Measurements from ENCODE around the gene MXD3. TPM values are rescaled to one million over a fixed set of nuclear protein-coding genes. Genes with fewer than 3 reads are reported as not detected.

MXD3 gene
- total RNA-seq, 1 donor from 2014 or later: 8.4 TPM

DNA sequence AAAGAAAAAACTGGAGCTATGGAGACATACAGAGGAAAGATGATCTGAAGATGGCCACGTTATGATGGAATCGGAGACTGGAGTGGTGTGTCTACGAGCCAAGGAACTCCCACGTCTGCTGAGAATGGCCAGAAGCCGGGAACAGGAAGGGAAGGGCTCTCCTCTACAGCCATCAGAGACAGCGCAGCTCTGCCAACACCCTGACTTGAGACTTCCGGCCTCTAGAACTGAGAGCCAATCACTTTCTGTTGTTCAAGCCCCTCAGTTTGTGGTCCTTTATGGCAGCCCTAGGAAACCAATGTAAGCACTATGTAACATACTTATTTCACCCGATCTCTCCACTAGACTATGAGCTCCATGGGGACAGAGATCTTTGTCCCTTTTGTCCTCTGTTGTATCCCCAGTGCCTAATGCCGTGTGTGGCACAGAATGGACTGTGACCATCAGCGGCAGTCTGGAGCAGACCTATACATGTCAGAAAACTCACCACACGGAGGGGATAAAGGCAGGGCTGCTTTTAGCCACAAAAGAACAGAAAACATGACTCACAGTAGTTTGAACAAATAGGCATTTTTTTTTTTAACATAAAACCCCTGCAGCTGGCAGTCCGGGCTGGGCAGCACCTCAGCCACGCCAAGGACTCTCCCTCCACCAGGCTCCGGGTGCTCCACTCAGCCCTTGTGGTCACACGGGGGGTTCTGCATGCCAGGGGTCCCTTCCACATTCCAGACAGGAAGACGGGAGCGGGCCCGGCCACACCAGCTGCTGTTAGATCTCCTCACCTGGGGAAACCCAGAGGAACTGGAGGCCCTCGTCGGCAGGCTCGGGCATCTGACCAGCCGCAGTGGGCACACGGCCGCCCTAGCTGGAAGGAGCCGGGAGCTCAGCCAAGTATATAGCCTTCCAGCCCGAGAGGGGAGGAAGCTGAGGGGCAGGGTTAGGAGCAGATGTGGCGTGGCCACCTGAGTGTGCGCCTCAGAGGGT, 16.1 kb upstream of the MXD3 start:
- no peaks in the 10 kb centered on the region for H3K27me3 Mint-ChIP-seq (ENCODE audit: low read depth)
- peaks cover 13% of the 10 kb centered on the region for H3K36me3 Mint-ChIP-seq (ENCODE audit: low read depth)
- no peaks in the 10 kb centered on the region for H3K9me3 Mint-ChIP-seq (ENCODE audit: low read depth)
- peak overlapping the region; percentile 90 for H3K27ac Mint-ChIP-seq (ENCODE audit: unreplicated experiment)
- H3K4me3 Mint-ChIP-seq (ENCODE audit: unreplicated experiment): no peak overlapping the region
- no peak for DNase-seq (ENCODE audit: low spot score)
- H3K4me1 Mint-ChIP-seq (ENCODE audit: low read depth): peaks cover 21% of the 10 kb centered on the region
- peak; percentile 39 for TF ChIP-seq CTCF (IDR thresholded peaks at IDR 0.05)

DNA sequence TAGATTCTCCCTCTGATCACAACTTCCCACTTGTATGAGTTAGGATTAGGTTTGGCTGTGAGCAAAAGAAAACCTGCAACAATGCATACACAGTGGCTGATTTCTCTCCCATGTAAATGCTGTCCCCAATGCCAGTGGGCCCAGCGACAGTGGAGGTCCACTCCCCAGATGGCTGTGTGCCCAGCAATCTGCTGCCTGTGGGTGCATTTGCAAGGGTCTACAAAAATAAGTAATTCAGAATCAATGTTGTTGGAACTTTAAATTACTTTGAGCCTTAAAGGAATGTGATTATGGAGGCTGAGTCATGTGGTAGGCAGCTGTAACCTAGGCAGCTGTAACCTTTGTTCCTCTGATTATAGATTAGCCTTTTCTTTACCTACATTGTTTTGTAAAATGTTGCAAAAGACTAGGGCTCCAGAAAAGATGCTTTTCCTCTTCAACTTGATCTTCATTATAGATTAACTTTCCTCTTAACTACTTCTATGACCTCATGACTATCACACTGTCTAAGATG, 14.2 kb upstream of the MXD3 start:
- Mint-ChIP-seq H3K27me3 (ENCODE audit: low read depth) (no peaks in the 10 kb centered on the region), H3K9me3 (ENCODE audit: low read depth) (no peaks in the 10 kb centered on the region), H3K4me1 (ENCODE audit: low read depth) (peaks cover 21% of the 10 kb centered on the region), H3K4me3 (ENCODE audit: unreplicated experiment) (no peak overlapping the region), H3K27ac (ENCODE audit: unreplicated experiment) (no peak overlapping the region), H3K36me3 (ENCODE audit: low read depth) (peaks cover 9% of the 10 kb centered on the region)
- no peak for TF ChIP-seq CTCF (IDR thresholded peaks at IDR 0.05)
- DNase-seq (ENCODE audit: low spot score): no peak

GRCh38 chr5:177320879-177321278, 9.2 kb upstream of the MXD3 start:
- DNase-seq (ENCODE audit: low spot score): no peak
- H3K4me3 Mint-ChIP-seq (ENCODE audit: unreplicated experiment): no peak overlapping the region
- H3K4me1 Mint-ChIP-seq (ENCODE audit: low read depth): peaks cover 1% of the 10 kb centered on the region
- no peaks in the 10 kb centered on the region for H3K9me3 Mint-ChIP-seq (ENCODE audit: low read depth)
- no peaks in the 10 kb centered on the region for H3K27me3 Mint-ChIP-seq (ENCODE audit: low read depth)
- H3K27ac Mint-ChIP-seq (ENCODE audit: unreplicated experiment): no peak overlapping the region
- no peak for TF ChIP-seq CTCF (IDR thresholded peaks at IDR 0.05)
- H3K36me3 Mint-ChIP-seq (ENCODE audit: low read depth): peaks cover 7% of the 10 kb centered on the region

DNA sequence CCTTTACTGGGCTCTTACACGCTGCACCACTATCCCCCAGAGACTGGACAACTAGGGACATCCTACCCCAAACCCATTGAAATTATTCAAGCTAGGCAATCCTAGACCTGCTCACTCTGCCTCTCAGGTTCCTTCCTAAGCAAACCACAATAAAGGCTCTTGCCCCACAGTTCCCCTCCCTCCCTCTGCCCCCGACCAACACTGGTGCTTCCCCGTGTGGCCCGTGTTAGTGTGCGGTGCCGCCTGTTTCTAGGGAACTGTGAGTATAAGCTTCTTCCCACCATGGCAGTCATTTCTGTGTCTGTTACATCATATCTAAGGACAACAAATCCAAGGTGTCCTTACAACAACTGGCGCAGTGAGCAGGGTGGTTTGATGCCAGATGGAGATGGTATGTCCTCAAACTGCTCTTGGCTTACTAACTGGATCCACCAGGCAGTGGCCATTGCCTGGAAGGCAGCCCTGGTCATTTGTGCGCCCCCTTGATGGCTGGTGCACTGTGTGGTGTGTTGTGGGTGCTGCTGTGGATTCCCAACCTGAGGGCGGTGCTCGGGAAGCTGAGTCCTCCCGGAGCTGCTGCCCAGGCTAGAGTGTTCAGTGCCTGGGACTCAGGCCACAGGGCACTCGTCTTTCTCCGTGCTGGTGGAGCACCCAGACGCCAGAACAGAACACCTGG, 8.4 kb upstream of the MXD3 start:
- no peaks in the 10 kb centered on the region for H3K4me1 Mint-ChIP-seq (ENCODE audit: low read depth)
- no peak overlapping the region for H3K4me3 Mint-ChIP-seq (ENCODE audit: unreplicated experiment)
- H3K27me3 Mint-ChIP-seq (ENCODE audit: low read depth): no peaks in the 10 kb centered on the region

More for the DNA sequence above, 8.4 kb upstream of the MXD3 start:
- no peak overlapping the region for H3K27ac Mint-ChIP-seq (ENCODE audit: unreplicated experiment)
- no peak for TF ChIP-seq CTCF (IDR thresholded peaks at IDR 0.05)
- H3K36me3 Mint-ChIP-seq (ENCODE audit: low read depth): peaks cover 7% of the 10 kb centered on the region
- DNase-seq (ENCODE audit: low spot score): no peak
- no peaks in the 10 kb centered on the region for H3K9me3 Mint-ChIP-seq (ENCODE audit: low read depth)
